Fibroblast of skin of left quadriceps (primary cell): Measurements from ENCODE around the gene KIRREL3.

Experiments
- DNase-seq, 2 experiments: peaks; one replicate each; pipeline ENCODE4 v3.0.0-alpha.2; 2013; ENCODE audit warnings: low read depth in 2 of 2

The KIRREL3 gene

GRCh38 chr11:126871792-126872191 lies 128.8 kb downstream of the KIRREL3 start:
- DNase-seq: no peak

- no peak for DNase-seq
These were observed 130.5 kb downstream of the KIRREL3 start for GRCh38 chr11:126870021-126870420.

- DNase-seq: no peak
These were observed 131.8 kb downstream of the KIRREL3 start for GRCh38 chr11:126868741-126869140.

GRCh38 chr11:126864934-126865333 lies 135.6 kb downstream of the KIRREL3 start:
- DNase-seq: no peak

GRCh38 chr11:126863294-126863997 lies 137.1 kb downstream of the KIRREL3 start:
- DNase-seq: no peak

GRCh38 chr11:126862664-126863243 lies 137.8 kb downstream of the KIRREL3 start:
- DNase-seq: no peak

- no peak for DNase-seq
These were observed 138.6 kb downstream of the KIRREL3 start for GRCh38 chr11:126861796-126862459.

GRCh38 chr11:126857860-126858808 lies 142.4 kb downstream of the KIRREL3 start:
- no peak for DNase-seq

GRCh38 chr11:126855536-126855935 lies 145.0 kb downstream of the KIRREL3 start:
- DNase-seq: no peak

- DNase-seq: no peak
These were observed 146.8 kb downstream of the KIRREL3 start for GRCh38 chr11:126853732-126854131.

- no peak for DNase-seq
These were observed 155.8 kb downstream of the KIRREL3 start for GRCh38 chr11:126844789-126845188.

- DNase-seq: no peak
These were observed 157.5 kb downstream of the KIRREL3 start for GRCh38 chr11:126843096-126843495.

- no peak for DNase-seq
These were observed 158.6 kb downstream of the KIRREL3 start for GRCh38 chr11:126841999-126842398.

GRCh38 chr11:126840975-126841374 lies 159.6 kb downstream of the KIRREL3 start:
- no peak for DNase-seq

- no peak for DNase-seq
These were observed 160.2 kb downstream of the KIRREL3 start for GRCh38 chr11:126840201-126840886.

GRCh38 chr11:126839496-126839895 lies 161.1 kb downstream of the KIRREL3 start:
- no peak for DNase-seq

GRCh38 chr11:126838779-126839178 lies 161.8 kb downstream of the KIRREL3 start:
- DNase-seq: no peak

GRCh38 chr11:126837581-126837980 lies 163.0 kb downstream of the KIRREL3 start:
- no peak for DNase-seq

- DNase-seq: no peak
These were observed 166.0 kb downstream of the KIRREL3 start for GRCh38 chr11:126834573-126834972.

GRCh38 chr11:126834149-126834548 lies 166.4 kb downstream of the KIRREL3 start:
- DNase-seq: peak; percentile 90 to 91

- DNase-seq: no peak
These were observed 167.5 kb downstream of the KIRREL3 start for GRCh38 chr11:126833065-126833464.
